GM21619 (cell line): ENCODE results near the gene GYG1.
A peak's percentile ranks its signal among the peaks of the same experiment; 100 is the strongest.

Experiments used
- ATAC-seq: cut with Tn5 transposase; IDR thresholded peaks from one replicate; pipeline ENCODE4 v1.9.1; 2021; ENCODE audit not compliant: unreplicated experiment

The GYG1 gene

DNA sequence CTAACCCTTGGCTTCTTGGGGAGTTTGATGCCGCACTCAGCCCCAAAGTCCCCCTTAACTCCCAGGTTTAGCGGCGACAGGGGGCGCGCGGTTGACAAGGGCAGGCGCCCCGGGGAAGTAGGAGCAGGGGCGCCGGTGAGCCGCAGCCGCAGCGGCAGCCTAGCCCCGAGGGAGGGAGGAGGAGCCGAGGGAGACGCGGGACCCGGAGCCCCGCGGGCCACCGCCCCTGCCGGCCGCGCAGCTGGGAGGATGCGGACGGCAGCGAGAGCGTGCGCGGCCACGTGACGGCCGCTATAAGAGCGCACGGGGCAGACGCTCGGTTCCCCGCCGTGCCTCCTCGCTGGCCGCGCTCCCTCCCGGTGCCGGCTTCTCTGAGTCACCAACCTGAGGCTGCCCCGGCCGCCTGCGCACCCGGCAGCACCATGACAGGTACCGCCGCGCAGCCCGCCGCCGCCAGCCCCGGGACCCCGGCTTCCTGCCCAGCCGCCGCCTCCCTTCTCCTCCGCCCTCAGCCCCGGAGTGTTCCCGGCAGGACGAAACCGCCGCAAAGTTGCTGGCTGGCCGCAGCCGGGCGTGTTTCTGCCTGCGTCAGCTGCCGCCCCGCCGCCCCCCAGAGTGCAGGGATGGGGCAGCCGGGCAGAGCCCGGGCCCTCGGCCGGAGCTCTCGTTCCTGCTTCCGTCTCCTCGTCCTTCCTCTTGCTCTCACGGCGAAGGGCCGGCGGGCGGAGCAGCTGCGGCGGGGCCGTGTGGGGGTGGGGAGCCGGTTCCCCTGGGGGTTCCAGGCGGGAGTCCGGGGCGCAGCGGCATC lies at the start of gene GYG1:
Gene GYG1 (plus strand): TSS at position 322 of the 808 bp plus-strand sequence. CDS start 101 bp downstream, at position 423.
- peak; percentile 77 for ATAC-seq

DNA sequence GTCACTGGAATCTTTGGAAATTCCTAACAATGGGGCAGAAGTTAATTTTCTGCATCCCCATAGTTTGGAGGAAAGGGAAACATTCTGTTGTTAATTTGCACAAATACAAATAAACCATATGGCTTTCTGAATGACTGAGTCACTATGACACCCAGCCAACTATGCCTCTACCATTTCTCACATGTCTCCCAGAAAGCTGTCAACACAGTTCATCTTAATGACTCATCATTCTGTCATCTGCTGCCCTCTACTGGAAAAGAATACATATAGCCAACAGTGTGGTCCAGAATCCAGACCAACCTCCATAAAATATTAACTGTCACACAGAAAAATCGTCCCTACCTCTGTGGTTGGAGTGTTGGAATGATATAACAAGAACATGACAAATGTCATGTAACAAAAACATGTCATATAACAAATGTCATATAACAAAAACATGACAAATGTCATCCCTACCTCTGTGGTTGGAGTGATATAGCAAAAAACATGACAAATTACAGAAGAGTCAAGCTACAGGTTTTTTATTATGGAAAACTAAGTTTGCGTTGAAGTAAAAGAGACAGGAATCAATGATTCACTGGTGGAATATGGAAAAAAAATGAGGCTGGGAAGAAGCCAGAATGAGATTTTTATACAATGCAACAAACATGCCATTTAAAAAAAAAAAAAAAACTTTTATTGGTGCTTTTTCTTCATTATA lies 47.7 kb upstream of the GYG1 start:
- peak; percentile 99 for ATAC-seq

DNA sequence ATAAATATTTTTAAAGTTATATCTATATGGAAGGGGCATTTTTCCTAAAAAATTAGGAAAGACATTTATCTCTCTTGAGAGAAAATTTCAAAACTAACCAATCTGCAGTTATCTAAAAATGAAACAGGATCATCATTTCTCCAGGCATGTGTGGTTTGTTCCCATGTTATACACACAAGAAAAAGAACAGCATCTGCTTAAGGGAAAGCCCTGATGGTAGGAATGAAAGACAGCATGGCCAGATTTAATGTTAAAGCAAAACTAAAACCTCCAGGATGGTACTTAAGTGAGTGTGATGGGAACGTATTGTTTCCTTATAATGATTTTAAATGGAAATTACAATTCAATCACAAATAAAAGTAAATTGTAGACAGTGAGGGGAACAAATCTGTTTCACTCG lies 46.2 kb upstream of the GYG1 start:
- ATAC-seq = no peak

DNA sequence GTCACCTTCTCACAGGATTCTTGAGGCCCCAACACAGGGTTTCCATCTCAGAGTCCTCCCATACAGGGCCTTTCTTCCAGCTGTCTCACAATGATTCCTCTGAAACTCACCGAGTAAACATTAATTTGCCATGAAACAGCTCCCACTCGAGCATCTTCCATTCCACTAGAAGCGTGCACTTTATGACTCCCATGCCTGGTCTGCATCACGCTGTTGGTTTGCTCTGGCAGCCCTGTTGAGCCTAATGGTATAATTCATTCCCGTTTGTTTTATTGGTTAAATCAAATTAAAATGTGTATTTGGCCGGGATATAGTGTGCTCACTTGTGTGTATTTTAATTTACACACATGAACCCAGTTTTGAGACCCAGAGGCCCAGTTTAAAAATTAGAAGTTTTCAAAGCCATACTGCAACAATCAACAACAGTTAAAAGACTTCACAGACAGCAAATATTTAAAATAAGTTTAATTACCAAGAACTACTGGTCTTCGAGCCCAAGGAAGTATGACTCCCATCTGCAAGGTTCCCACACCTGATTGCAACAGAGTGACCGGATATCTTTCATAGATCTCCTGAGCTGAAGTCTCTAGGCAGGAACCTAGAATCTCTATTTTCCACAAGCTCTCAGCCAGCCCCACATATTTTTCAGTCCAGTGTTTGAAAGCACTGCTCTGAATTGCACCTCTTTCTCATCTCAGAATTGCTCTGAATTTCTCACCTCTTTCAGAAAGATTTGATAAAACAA lies 42.3 kb upstream of the GYG1 start:
- ATAC-seq = no peak

DNA sequence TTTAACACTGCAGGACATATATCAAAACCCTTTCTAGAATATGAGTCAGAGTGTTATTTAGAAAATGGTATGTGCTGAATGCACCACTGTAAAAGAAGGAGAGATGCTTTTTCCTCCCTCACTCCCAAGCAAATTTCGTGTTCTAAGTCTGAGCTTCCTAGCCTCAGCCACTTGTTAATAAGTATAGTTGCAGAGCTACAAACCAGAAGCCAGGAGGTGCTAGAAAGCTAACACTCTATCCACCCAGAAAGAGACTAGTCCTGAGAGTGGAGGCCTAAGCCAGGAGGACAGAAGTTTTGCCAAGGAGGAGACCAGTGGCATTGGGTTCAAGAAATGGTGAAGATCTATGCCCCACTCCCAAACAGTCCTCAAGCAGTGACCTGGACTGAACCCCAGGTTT lies 40.5 kb upstream of the GYG1 start:
- peak; percentile 56 for ATAC-seq

DNA sequence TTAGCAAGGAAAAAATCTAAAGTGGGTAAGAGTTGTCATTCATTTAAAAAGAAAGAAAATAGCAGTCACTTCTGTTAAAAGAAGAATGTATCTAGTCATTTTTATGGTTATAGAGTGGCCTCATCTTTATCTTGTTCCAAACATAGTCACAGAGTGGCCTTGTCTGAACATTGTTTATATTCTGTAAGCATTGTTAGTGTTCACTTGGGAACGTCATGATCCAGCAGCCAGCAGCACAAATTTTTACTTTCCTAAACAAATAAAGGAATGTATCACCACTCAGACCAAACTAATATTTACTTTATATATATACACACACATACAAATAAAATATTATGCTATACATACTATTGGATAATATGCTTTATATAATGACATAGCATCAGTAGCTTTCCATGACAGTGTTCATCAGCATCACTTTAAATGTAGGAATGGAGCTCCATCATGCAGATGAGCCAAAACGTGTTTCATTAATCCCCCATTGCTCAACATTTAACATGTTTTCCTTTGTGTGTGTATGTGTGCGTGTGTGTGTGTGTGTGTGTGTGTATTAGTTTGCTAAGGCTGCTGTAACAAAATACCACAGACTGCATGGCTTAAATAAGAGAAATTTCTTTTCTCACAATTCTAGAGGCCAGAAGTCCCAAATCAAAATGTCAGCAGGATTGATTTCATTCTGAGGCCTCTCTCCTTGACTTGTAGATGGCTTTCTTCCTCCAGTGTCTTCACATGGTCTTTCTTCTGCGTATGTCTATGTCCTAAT lies 39.6 kb upstream of the GYG1 start:
- ATAC-seq = no peak

DNA sequence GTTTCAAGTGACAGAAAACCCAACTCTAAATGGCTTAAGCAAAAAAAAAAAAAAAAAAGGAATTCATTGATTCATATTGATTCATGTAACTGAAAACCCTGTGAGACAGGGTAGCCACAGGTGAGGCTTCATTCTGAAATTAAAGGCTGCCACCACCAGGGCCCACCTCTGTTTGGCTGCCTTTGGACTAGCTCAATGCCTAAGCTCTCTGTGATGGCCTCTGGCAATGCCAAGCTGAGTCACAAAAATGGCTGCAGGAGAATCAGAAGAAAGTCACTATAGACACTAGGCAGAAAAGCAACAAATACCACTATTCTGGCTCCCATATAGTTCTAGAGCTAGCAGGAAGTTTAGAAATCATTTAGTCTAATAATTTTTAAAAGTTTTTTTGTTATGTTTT lies 38.2 kb upstream of the GYG1 start:
- ATAC-seq = no peak

DNA sequence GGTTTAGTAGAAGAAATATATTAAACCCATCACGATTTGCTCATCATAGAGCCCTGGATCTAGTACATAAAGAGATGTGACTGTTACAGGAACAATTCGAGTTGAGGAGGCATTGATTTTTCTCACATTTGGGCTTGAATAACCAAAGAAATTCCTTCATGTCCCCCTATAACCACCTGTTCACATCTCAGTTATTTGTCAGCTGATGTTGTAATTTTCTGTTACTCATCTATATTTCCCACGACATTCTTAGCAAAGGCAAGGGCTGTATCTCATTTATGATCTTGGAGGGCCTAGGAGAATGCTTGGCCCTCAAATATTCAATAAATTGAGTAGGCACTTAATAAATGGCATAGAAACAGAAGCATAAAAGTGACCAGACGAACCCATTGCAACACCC lies 36.4 kb upstream of the GYG1 start:
- ATAC-seq = no peak

DNA sequence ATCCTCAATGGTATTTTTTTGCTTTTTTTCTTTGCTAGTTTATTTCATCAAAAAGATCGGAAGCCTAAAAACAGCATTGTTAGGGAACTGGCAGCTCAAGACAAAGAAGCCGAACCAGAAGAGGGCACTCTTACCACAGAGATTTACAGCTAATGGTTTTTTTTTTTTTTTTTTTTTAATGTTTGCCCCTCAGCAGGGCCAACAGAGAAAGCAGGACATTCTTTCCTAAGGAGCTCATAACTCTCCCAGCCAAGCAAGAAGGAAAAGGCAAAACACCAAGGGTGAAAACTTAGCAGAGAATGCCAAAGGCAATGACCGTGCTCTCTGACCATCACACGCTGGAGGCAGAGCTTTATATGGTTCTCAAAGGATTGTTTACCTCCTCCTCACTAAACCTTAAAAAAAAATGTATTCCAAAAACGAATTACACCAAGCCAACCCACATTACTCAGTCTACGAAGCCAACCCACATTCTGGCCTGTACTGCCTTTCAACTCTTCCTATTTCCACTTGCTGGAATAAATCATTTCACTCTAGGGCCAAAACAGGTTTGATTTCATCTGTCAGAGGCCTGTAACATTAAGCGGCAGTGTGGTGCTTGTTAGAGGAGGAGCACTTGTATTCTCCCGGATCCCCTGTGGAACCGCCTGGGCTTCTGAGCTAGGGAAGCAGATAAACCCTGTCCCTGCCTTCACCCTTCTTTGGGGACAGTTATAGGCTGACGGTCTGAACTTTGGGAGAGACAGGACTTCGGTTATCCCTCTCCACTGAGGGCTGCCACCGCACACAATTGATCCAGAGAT lies 35.6 kb upstream of the GYG1 start:
- ATAC-seq = no peak

DNA sequence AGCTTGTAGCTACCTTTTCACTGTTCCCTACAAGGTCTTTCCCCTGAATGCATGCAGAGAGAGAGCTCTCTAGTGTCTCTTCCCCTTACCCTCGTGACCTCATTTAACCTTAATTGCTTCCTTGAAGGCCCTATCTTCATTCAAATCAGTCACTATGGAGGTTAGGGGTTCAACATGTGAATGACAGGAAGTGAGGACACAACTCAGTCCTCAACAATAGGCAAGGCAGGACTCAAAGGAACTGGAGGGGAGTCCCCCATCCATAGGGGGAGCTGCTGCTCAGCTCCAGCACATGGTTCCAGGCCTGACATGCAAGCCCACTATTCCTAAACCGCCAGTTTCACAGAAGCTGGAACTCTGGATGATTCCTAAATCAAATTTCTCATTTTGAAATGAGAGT lies 33.8 kb upstream of the GYG1 start:
- no peak for ATAC-seq

DNA sequence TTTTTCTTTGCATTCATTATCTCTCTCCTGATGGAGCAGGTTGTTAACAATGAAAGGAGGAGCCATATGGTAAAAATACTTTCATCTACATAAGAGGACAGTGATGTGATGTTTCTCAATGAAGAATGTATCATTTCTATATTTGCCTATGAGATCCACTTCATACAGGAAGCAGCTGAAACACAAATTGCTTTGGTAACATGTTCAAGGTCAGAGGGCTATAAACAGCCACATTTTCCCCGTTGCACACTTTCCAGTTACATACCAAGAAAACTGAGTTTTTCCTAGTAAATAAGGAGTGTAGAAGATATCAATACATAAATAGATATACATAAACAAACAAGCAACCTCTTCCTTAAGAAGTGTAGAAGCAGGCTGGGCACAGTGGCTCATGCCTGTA lies 32.6 kb upstream of the GYG1 start:
- ATAC-seq = no peak

DNA sequence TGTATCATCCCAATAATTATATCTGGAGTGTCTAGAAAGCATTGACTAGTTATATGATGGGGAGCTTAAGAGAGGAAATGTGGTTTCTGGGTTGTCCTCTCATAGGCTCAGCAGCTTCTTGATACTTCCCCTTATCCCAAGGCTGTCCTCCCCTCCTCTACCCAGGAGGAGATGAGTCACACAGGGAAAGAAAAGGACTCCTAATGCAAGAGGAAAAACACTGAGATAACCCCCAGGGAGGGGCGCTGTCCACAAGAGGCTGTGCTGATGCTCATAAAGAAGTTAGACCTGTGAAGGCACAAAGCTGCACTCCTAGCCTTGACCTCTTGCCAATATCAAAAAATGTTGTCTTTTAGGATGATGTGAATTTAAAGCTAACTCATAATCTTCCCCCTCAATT lies 28.8 kb upstream of the GYG1 start:
- no peak for ATAC-seq

DNA sequence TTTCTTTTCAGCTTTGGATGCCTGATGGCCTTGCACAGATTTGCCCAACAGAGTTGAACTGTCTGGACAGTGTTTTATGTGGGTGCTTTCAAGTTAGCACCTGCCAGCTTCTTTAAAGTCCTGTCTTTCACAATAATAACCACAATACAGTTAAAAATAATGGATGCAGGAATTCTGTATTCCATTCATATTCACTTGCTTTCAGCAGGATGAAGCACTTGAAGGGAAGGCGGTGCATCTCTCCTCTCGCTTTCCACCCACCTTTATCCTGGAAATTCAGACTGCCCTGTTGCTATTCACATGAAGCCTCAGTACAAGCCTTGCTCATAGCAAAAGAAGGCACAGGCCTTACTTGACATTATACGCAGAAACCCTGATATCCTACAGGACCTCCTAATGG lies 26.5 kb upstream of the GYG1 start:
- ATAC-seq = no peak

DNA sequence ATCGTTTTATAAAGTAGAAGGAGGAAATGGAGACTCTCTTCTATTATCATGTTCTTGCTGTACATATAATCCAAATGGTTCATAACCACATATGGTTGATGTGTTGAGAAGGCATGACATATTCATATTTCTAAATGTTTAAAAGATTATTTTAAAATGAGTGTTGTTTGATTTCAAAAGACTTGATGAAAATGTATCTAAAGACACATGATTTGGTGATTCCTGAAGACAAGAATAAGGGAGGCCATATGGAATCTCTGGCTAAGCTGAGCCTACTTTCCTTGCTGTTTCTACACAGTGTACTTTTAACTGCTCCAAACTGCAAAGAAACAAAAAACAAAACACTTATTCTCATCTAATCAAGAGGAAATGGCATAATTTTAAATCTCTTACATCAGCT lies 23.0 kb upstream of the GYG1 start:
- no peak for ATAC-seq

DNA sequence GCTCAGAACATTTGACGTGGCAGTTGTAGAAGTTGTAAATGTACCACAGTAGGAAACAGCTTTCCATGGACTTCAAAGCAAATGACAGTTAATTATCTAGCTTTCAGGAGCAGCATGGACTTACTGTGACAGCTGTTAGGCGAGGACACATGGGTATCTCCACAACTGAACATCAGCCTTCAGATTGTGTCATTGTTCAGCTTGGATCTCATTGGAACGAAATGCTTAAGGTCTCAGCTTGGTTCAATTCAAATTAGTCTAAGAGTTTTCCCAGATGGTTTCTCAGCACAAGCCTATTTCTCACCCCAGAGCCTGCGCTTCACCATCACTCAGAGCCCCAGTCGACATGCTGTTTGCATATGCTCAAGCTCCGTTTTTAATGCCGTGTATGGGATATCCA lies 21.1 kb upstream of the GYG1 start:
- ATAC-seq = no peak

DNA sequence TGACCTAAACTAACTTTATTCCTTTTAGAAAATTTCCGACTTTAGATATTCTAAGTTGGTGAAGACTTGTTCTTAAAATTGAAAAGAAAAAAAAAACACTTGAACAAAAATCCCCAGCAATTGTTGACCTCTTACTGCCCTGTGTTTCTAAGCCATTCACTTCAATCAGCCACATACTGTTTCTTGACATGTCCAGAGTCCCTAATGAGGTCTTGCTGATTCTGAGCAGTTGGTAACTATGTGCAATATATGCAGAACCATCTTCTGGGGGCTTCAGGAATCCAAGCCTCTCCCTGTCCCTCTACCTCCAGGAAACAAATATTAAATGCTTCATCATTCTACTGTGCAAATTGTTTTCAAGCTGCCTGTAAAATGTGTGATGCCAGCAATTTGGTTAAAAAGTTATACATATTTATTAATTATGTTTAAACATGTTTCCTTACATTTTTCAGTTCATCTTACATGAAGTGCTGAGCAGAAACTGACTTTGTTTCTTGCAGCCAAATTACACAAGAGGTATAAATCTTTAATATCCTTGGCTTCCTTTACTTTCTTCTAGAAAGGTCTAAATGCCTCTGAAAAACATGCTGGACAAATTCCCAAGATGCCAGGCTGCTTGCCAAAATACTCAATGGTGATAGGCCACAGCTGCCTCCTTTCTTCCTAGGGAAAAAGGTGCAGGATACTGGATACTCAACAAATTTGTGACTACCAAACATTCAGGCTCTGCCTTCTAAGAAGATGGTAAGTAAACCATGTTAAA lies 19.8 kb upstream of the GYG1 start:
- no peak for ATAC-seq

DNA sequence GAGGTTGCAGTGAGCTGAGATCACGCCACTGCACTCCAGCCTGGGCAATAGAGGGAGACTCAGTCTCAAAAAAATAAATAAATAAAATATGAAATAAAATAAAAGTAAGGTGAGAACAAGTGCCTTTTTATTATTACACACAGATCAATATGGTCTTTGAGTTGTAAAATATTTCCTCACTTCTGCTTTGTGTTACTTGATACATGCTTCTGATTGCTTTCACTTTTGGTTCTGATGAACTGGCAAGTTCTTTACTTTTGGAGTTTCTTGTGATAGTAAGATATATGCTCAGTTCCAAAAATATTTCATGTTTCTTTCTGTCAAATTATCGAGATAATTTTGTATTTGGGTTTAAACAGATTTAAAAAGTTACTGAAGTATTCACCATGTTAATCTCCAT lies 16.6 kb upstream of the GYG1 start:
- ATAC-seq = peak; percentile 72

DNA sequence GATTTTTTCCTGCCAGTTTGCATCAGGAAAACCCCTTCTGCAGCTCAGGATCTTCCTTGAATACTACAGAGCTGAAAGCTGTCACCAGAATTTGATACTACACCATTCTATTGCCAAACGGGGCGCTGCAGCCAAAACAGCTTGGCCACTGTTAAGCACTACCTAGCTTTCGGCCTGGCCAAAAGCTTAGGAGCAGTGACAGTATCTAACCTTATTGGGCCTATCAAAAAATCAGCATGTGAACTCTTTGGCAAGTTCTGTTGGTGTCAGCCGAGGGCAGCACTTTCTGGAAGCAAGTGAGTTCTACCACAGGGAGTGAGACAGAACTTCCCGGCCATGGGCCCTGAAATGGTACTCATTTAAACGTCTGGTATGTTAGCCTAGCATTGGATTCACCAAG lies 16.1 kb upstream of the GYG1 start:
- ATAC-seq = no peak

DNA sequence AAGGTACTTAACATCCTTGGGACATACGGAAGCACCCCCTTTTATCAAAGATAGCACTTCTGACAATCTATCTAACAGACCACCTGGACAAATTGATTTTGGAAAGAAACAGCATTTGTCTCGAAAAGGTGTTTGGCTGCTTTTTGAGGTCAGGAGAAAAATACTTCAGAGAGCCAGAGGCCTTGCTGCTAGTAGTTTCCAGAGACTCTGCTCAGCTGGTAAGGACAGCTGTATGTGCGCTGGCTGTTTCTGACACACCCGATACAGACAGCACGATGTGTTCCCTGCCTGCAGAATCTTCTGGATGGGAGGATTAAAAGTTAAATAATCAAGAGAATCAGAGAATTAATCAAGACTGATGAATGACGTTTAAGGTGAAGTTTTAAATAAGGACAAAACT lies 15.6 kb upstream of the GYG1 start:
- ATAC-seq = no peak

DNA sequence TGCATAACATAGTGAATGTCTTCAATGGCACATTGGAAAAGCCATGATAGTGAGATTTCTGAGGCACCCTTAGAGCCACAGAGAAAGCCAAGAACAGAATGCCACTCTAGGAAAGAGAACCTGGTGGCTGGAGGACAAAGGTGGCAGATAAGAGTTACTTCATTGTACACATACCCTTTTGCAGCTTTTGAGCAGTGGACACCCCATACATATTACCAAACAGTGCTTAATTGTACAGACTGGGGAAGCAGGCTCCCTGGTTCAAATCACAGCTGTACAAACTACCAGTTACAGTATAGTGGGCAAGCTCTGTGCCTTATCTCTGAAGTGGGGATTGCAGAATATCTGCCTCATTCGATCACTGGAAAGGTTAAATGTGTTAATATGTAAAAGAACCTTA lies 10.1 kb upstream of the GYG1 start:
- no peak for ATAC-seq
